ENCODE measurements around the gene MKRN1. TPM values are rescaled to one million over a fixed set of nuclear protein-coding genes. Genes with fewer than 3 reads are reported as not detected.

Gene MKRN1
- total RNA-seq, 1 experiment from 2014 or later = 121 TPM

GRCh38 chr7:140447841-140448240 lies 31.5 kb downstream of the MKRN1 start:
- ChIA-PET CTCF (interaction anchor here (0.7 kb wide), 1 partner anchor 8 kb away, joined by 3 read pairs; no protein-coding TSS in a partner anchor), POLR2A (no interaction called here)
- peaks cover 10% of the 10 kb centered on the region for H3K36me3 Mint-ChIP-seq
- peak overlapping the region; percentile 38 for H3K27ac Mint-ChIP-seq
- DNase-seq (ENCODE audit: low spot score) (no peak), ATAC-seq (0 out of 2 replicates have a peak, but pooled peaks have one; percentile 9)
- no peaks in the 10 kb centered on the region for H3K27me3 Mint-ChIP-seq (ENCODE audit: low read depth)
- H3K4me1 Mint-ChIP-seq = peaks cover 59% of the 10 kb centered on the region
- H3K4me3 Mint-ChIP-seq = no peak overlapping the region
- TF ChIP-seq USF2 (CRISPR knock-in tag; IDR thresholded peaks at IDR 0.05) (no peak), MLX (CRISPR knock-in tag; IDR thresholded peaks at IDR 0.05) (no peak), FOXP1 (CRISPR knock-in tag; IDR thresholded peaks at IDR 0.05; ENCODE audit: borderline replicate concordance) (no peak), MXD4 (CRISPR knock-in tag; IDR thresholded peaks at IDR 0.05; ENCODE audit: borderline replicate concordance) (no peak), HMGA2 (CRISPR knock-in tag; IDR thresholded peaks at IDR 0.05) (no peak), E2F1 (CRISPR knock-in tag; IDR thresholded peaks at IDR 0.05) (no peak), ZNF512 (CRISPR knock-in tag; IDR thresholded peaks at IDR 0.05; ENCODE audit: borderline replicate concordance) (no peak), RELA (CRISPR knock-in tag; IDR thresholded peaks at IDR 0.05; ENCODE audit: borderline replicate concordance) (no peak), AR (CRISPR knock-in tag; IDR thresholded peaks at IDR 0.05) (no peak), MAX (CRISPR knock-in tag; IDR thresholded peaks at IDR 0.05) (no peak), SP1 (CRISPR knock-in tag; conservative IDR thresholded peaks at IDR 0.05) (no peak), ELF4 (CRISPR knock-in tag; IDR thresholded peaks at IDR 0.05; ENCODE audit: low read depth) (no peak)
- H3K9me3 Mint-ChIP-seq = peaks cover 6% of the 10 kb centered on the region; the same call in 1 of the 2 replicates

GRCh38 chr7:140446467-140446866 lies 32.8 kb downstream of the MKRN1 start:
- H3K36me3 Mint-ChIP-seq = 0 out of 2 replicates have a peak, but pooled peaks cover 4% of the 10 kb centered on the region
- no peak for TF ChIP-seq NR3C1 (CRISPR knock-in tag; conservative IDR thresholded peaks at IDR 0.05; ENCODE audit: low read depth)
- TF ChIP-seq ATF3 (CRISPR knock-in tag; conservative IDR thresholded peaks at IDR 0.05) = no peak
- TF ChIP-seq JUN (CRISPR knock-in tag; IDR thresholded peaks at IDR 0.05) = no peak
- TF ChIP-seq CREB1 (CRISPR knock-in tag; IDR thresholded peaks at IDR 0.05) = no peak
- no peak for TF ChIP-seq USF1 (CRISPR knock-in tag; IDR thresholded peaks at IDR 0.05)
- no peak for TF ChIP-seq USF2 (CRISPR knock-in tag; IDR thresholded peaks at IDR 0.05)
- no peak for TF ChIP-seq SMAD4 (CRISPR knock-in tag; IDR thresholded peaks at IDR 0.05)
- TF ChIP-seq FOXP1 (CRISPR knock-in tag; IDR thresholded peaks at IDR 0.05; ENCODE audit: borderline replicate concordance) = no peak
- TF ChIP-seq RELA (CRISPR knock-in tag; IDR thresholded peaks at IDR 0.05; ENCODE audit: borderline replicate concordance) = no peak
- DNase-seq (ENCODE audit: low spot score) (no peak), ATAC-seq (no peak; the same call in 1 of the 2 replicates)
- no peak overlapping the region for H3K4me3 Mint-ChIP-seq
- ChIA-PET CTCF (no interaction called here), POLR2A (no interaction called here)
- H3K4me1 Mint-ChIP-seq = peaks cover 46% of the 10 kb centered on the region
- H3K9me3 Mint-ChIP-seq = peaks cover 6% of the 10 kb centered on the region; the same call in 1 of the 2 replicates
- no peaks in the 10 kb centered on the region for H3K27me3 Mint-ChIP-seq (ENCODE audit: low read depth)
- peak overlapping the region; percentile 81 for H3K27ac Mint-ChIP-seq
